Chondrocyte (in vitro differentiated cells): ENCODE data around the gene CYP17A1. TPM values are rescaled to one million over a fixed set of nuclear protein-coding genes. Genes with fewer than 3 reads are reported as not detected.

Experiments
- DNase-seq: peaks from one replicate; pipeline ENCODE4 v3.0.0; 2021; ENCODE audit warnings: mixed read lengths, low spot score
- H3K27ac Mint-ChIP-seq: one replicate; pipeline ENCODE4 v1.8.0; 2021; ENCODE audit warnings: mild to moderate bottlenecking, moderate library complexity, mixed read lengths; ENCODE audit not compliant: unreplicated experiment
- H3K27me3 Mint-ChIP-seq: 2 replicates; pipeline ENCODE4 v1.8.0; 2021; ENCODE audit warnings: low read depth, mixed read lengths
- H3K36me3 Mint-ChIP-seq: 2 replicates; pipeline ENCODE4 v1.8.0; 2021; ENCODE audit warnings: low read depth, mixed read lengths
- H3K4me1 Mint-ChIP-seq: 2 replicates; pipeline ENCODE4 v1.8.0; 2021; ENCODE audit warnings: low read depth, mild to moderate bottlenecking, mixed read lengths
- H3K4me3 Mint-ChIP-seq: one replicate; pipeline ENCODE4 v1.8.0; 2021; ENCODE audit warnings: mild to moderate bottlenecking, moderate library complexity, mixed read lengths; ENCODE audit not compliant: unreplicated experiment
- H3K9me3 Mint-ChIP-seq: 2 replicates; pipeline ENCODE4 v1.8.0; 2021; ENCODE audit warnings: low read depth, mixed read lengths
- long read RNA-seq: library from polyadenylated mRNA; stranded (forward); transcript quantifications from one replicate; pipeline ENCODE4 v2.0.0, GENCODE V29; 2021
- total RNA-seq: library from RNA; stranded (reverse); gene quantifications from 3 replicates; pipeline ENCODE4 v1.2.1, GENCODE V29; 2021
- TF ChIP-seq, protein P1 (sequence below): fragments of 200-600 bp; sonication (generic); IDR thresholded peaks from 2 replicates; pipeline ENCODE4 v1.5.0; 2021; ENCODE audit warnings: antibody characterized with exemption, mild to moderate bottlenecking, moderate library complexity

Gene CYP17A1, protein sequence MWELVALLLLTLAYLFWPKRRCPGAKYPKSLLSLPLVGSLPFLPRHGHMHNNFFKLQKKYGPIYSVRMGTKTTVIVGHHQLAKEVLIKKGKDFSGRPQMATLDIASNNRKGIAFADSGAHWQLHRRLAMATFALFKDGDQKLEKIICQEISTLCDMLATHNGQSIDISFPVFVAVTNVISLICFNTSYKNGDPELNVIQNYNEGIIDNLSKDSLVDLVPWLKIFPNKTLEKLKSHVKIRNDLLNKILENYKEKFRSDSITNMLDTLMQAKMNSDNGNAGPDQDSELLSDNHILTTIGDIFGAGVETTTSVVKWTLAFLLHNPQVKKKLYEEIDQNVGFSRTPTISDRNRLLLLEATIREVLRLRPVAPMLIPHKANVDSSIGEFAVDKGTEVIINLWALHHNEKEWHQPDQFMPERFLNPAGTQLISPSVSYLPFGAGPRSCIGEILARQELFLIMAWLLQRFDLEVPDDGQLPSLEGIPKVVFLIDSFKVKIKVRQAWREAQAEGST
- not detected in 3 replicates for total RNA-seq
- long read RNA-seq, result 0 reads

GRCh38 chr10:102837230-102837721 is at the start of gene CYP17A1:
CYP17A1 (minus strand) TSS chr10:102837413; CDS start chr10:102837361, 52 bp downstream.
- Mint-ChIP-seq H3K27me3 (peaks cover 14% of the 10 kb centered on the region), H3K36me3 (peaks cover 8% of the 10 kb centered on the region), H3K9me3 (peaks cover 13% of the 10 kb centered on the region), H3K4me1 (peaks cover 11% of the 10 kb centered on the region), H3K27ac (no peak within 1 kb of the TSS), H3K4me3 (no peak within 1 kb of the TSS)
- DNase-seq, result no peak
- TF ChIP-seq, protein P1, sequence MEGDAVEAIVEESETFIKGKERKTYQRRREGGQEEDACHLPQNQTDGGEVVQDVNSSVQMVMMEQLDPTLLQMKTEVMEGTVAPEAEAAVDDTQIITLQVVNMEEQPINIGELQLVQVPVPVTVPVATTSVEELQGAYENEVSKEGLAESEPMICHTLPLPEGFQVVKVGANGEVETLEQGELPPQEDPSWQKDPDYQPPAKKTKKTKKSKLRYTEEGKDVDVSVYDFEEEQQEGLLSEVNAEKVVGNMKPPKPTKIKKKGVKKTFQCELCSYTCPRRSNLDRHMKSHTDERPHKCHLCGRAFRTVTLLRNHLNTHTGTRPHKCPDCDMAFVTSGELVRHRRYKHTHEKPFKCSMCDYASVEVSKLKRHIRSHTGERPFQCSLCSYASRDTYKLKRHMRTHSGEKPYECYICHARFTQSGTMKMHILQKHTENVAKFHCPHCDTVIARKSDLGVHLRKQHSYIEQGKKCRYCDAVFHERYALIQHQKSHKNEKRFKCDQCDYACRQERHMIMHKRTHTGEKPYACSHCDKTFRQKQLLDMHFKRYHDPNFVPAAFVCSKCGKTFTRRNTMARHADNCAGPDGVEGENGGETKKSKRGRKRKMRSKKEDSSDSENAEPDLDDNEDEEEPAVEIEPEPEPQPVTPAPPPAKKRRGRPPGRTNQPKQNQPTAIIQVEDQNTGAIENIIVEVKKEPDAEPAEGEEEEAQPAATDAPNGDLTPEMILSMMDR, result no peak

DNA sequence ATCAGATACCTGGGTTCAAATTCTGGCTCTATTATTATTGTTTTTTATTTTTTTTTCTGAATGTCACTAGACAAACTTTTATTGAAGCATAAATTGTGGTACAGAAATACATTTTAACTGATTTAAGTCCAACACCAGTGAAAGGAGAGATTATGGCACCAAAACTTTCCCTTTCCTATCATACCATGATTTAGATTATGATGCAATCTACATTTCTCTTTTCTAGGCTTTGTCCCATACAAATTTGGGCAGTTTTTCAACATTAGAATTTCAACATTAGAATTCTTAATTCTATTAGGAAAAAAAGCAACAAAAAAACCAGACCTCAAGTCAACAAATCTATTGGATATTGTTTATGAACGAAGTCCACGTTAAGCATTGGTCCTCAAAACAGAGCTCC is 43.0 kb upstream of the CYP17A1 start:
- no peak overlapping the region for H3K4me3 Mint-ChIP-seq
- H3K4me1 Mint-ChIP-seq, result no peaks in the 10 kb centered on the region
- DNase-seq, result no peak
- no peaks in the 10 kb centered on the region for H3K9me3 Mint-ChIP-seq
- TF ChIP-seq, protein P1, result no peak
- no peaks in the 10 kb centered on the region for H3K27me3 Mint-ChIP-seq
- no peak overlapping the region for H3K27ac Mint-ChIP-seq
- H3K36me3 Mint-ChIP-seq, result no peaks in the 10 kb centered on the region

DNA sequence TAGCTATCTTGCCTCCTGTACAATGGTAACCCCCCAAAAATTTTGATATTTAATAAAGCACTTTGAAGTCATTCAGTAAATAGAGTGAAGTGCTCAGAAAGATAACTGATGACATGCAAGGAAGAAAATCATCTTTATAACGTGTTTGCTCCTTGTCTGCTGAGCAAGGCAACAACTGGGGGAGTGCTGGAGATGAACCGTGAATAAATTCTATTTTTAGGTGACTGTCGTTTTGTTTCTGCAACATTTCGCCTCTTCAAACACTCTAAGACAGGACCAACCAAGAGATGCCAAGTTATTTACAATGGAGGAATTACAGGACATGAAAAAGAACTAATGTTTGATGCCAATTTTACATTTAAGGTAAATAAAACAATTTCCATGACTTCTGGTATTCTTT is 41.4 kb upstream of the CYP17A1 start:
- TF ChIP-seq, protein P1, result no peak
- DNase-seq, result no peak
- no peak overlapping the region for H3K27ac Mint-ChIP-seq
- peaks cover 3% of the 10 kb centered on the region for H3K36me3 Mint-ChIP-seq
- H3K4me1 Mint-ChIP-seq, result no peaks in the 10 kb centered on the region
- no peaks in the 10 kb centered on the region for H3K9me3 Mint-ChIP-seq
- no peaks in the 10 kb centered on the region for H3K27me3 Mint-ChIP-seq
- no peak overlapping the region for H3K4me3 Mint-ChIP-seq

DNA sequence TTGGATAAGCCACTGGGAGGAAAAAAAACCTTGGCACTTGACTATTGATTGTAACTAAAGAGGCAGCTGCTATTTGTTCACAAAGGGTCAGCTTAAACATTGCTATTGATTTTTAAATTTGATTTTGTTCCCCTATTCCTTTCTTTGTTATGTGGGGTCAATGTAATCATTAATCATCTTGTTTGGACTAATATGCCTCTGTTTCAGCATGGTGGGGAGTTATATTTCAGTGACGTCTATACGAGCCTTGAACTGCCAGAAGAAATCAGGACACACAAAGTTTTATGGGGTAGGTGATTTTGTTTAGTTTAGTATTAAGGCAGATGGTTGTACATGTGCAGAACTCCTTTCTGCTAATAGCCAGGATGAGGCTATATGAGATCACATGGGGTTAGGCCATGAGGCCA is 39.5 kb upstream of the CYP17A1 start:
- TF ChIP-seq, protein P1, result no peak
- no peaks in the 10 kb centered on the region for H3K27me3 Mint-ChIP-seq
- no peaks in the 10 kb centered on the region for H3K9me3 Mint-ChIP-seq
- H3K4me3 Mint-ChIP-seq, result no peak overlapping the region
- peaks cover 3% of the 10 kb centered on the region for H3K36me3 Mint-ChIP-seq
- H3K4me1 Mint-ChIP-seq, result peaks cover 3% of the 10 kb centered on the region
- no peak overlapping the region for H3K27ac Mint-ChIP-seq
- no peak for DNase-seq

DNA sequence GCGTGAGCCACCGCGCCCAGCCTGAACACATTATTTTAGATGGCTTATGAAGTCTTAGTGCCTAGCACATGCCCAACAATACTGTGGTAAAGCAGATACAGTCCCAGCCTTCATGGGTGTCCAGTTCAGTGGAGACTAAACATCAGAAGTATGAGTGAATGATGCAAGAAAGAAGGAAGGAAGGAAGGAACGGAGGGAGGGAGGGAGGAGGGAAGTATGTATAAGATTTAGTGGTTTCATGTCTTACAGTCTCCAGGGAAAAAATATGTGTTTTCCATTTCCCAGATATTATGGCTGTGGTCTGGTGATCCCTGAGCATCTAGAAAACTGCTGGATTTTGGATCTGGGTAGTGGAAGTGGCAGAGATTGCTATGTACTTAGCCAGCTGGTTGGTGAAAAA is 35.0 kb upstream of the CYP17A1 start:
- Mint-ChIP-seq H3K27ac (no peak overlapping the region), H3K36me3 (peaks cover 3% of the 10 kb centered on the region), H3K4me1 (peaks cover 22% of the 10 kb centered on the region), H3K27me3 (no peaks in the 10 kb centered on the region), H3K4me3 (no peak overlapping the region), H3K9me3 (no peaks in the 10 kb centered on the region)
- no peak for DNase-seq
- TF ChIP-seq, protein P1, result no peak
